GM12875 (cell line): ENCODE data around the gene UFD1.

Experiments used
- H3K4me3 ChIP-seq: one replicate; pipeline ENCODE4 v1.5.1; 2011; ENCODE audit warnings: low read depth, low read length, control low read depth
- CTCF ChIP-seq: IDR thresholded peaks from 2 replicates; pipeline ENCODE4 v1.5.1; 2011; ENCODE audit warnings: low read depth, mild to moderate bottlenecking, control low read depth, inconsistent platforms, low read length, moderate library complexity, borderline replicate concordance; ENCODE audit not compliant: insufficient read depth

The UFD1 gene

GRCh38 chr22:19406846-19407245 is 72.1 kb downstream of the UFD1 start:
- H3K4me3 ChIP-seq = no peak overlapping the region
- no peak for TF ChIP-seq CTCF

- H3K4me3 ChIP-seq = no peak overlapping the region
- TF ChIP-seq CTCF = no peak
Measured at GRCh38 chr22:19406281-19406811, 72.6 kb downstream of the UFD1 start.

GRCh38 chr22:19405652-19406051 is 73.3 kb downstream of the UFD1 start:
- no peak overlapping the region for H3K4me3 ChIP-seq
- no peak for TF ChIP-seq CTCF

GRCh38 chr22:19405133-19405532 is 73.9 kb downstream of the UFD1 start:
- no peak for TF ChIP-seq CTCF
- no peak overlapping the region for H3K4me3 ChIP-seq

- no peak for TF ChIP-seq CTCF
- no peak overlapping the region for H3K4me3 ChIP-seq
Measured at GRCh38 chr22:19404676-19405075, 74.3 kb downstream of the UFD1 start.

- no peak for TF ChIP-seq CTCF
- H3K4me3 ChIP-seq = no peak overlapping the region
Measured at GRCh38 chr22:19402642-19403191, 76.3 kb downstream of the UFD1 start.

- no peak for TF ChIP-seq CTCF
- H3K4me3 ChIP-seq = no peak overlapping the region
Measured at GRCh38 chr22:19401483-19401882, 77.5 kb downstream of the UFD1 start.
